GM15510 (cell line): Measurements from ENCODE around the gene WNT6.

Source experiments
- POLR2A ChIP-seq: IDR thresholded peaks from 3 replicates; pipeline ENCODE4 v1.6.1; 2011; ENCODE audit warnings: borderline replicate concordance; ENCODE audit not compliant: insufficient read length; ENCODE audit errors: extremely low read depth

The WNT6 gene

DNA sequence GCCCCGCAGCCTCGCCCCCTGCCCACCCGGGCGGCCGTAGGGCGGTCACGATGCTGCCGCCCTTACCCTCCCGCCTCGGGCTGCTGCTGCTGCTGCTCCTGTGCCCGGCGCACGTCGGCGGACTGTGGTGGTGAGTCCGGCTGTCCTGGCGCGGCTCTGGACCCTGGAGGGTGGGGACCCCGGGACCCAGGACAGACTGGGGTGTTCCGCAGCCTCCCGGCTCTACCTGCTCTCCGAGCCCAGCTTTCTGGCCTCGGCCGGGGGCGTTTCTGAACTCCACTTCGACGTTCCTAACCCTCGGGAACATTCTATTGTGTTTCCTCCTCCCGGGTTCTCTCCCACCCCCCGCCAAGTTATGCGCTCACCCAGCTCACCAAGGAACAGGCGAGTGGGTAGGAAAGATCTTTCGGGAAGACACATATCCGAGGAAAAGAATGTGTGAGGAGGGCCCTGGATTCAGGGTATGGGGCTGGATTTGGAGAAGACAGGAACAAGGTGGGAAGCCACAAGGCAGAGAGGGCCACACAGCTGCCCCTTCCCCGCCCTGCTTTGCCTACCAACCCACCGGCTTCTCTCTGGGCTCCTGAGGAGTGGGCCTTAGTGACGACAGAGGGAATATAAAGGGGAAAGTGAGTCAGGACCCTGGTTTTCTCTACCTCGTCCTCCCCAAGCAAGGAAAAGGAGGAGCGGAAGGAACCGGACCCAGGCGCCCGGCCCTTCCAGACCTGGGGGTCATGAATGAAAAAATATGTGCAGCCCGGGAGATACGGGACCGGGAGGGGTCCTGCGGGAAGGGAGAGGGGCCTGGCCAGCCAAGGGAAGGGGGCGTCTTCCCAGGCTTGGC is 605 bp downstream of the WNT6 start:
- no peak for TF ChIP-seq POLR2A

DNA sequence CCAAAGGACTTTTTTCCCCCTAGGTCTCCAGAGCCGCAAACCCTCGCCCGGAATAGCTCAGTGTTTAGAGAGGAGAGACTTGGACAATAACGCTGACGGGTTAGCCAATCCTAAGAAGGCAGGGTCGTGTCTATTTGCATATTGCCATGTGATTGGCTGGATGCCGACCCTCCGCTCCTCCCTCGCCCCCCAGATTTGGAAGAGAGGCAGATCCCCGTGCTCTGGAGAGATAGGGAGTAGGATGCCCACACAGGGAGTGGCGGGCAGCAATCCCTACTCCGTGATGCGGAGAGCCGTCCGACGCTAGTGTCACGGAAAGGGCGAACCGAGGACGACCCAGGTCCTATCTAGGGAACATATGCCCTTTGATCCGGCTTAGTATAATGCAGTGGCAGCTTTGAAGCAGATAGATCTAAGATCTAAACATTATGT is 1.4 kb downstream of the WNT6 start:
- TF ChIP-seq POLR2A, result no peak

DNA sequence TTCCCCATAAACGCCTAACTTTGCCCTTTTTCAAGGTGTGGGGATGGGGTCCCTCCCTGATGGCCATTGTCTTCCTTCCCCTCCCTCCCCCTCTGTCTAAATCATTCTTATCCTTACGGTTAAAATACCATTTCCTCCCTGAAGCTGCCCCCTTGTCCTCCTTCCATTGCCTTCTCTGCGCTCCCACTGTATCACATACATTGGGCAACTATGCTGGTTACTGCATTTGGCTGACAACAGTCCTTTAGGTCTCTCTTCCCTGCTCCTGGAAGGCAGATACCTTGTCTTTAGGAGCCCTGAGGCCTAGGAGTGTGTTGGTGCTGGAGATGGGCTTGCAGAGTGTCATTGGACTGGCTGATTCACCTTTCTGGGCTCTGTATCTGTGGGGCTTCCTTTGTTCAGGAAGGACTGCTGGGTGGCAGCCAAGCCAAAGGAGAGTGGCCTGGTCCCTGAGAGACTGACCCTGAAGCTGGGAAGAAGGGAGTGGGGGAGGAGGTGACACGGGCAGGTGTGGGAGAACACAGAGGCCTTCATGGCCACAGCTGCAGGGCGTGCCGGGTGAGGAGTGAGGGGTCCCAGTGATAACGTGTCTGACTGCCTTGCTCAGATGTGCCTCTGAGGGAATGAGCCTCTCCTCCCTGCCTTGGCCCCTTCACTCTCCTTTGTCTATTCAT is 2.2 kb downstream of the WNT6 start:
- no peak for TF ChIP-seq POLR2A

DNA sequence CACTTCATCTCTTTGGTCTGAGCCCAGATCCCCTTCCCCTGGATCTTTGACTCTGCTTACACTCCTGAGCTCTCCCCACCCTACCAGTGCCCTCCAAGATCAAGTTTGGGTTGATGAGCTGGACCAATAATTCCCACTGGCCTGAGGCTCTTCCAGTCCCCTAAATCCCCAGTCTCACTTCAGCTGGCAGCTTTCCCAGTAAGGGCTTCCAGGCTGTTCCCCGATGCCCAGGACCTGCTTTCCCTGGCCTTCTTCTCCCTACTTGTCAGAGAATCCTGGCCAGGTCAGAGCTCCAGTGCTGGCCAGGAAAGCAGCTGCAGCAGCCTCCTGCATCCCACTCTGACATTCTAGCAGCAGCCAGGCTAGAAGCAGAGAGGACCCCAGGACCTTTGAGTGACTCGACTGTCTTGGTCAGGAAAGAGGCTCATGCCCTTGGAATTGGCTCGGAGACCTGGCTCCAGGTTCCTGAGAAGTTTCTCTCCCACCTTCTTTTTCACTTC is 3.5 kb downstream of the WNT6 start:
- no peak for TF ChIP-seq POLR2A

DNA sequence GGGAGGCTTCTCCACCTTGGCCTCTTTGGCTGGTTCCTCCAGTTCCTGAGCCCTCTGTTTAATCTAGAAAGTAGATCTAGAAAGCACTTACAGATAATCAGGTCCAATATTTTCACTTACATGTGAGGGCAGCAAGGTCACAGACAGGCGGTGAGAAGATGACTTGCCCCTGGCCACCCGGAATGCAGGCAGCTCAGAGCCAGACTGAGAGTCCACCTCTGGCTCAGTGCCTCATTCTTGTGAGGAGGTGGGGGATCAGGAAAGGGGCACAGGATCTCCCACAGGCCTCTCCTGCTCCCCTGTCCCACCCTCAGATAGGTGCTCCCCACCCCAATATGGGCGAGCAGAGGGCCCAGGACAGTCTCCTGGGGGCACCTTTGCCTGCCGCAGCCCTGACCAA is 5.8 kb downstream of the WNT6 start:
- no peak for TF ChIP-seq POLR2A

DNA sequence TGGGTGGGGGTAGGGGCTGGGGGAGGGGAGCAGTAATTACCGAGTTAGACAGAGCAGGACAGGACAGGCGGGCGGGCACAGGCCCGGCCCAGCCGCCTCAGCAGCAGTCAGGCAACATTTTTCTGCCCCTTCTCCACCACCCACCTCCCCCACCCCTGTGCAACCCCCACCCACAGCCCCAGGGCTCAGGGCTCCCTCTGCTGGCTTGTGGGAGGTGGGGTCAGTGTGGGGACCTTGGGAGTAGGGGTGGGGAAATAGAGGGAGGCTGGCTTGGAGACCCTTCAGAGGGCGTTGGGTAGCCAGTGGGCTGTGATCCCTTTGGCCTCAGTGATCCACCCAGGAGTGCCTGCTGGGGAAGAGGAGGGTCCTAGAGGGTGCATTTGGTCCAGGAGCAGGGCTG is 6.4 kb downstream of the WNT6 start:
- no peak for TF ChIP-seq POLR2A

DNA sequence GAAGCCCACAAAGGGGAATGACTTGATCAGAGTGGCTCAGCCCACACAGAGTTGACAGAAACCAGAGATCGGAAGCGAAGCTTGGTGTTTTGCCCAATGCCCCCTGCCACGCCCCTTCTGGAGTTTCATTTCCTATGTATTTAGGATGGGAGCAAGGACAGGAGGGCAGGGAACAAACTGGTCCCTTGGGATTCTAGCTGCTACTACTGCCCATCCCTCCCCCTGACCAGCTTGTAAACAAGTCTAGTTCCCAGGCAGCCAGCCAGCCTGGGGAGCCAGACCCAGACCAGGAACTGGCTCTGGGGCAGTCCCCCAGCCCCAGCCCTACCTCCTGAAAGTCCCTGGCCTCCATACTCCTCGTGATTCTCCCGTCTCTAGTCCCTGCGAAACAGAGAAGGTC is 8.3 kb downstream of the WNT6 start:
- no peak for TF ChIP-seq POLR2A

DNA sequence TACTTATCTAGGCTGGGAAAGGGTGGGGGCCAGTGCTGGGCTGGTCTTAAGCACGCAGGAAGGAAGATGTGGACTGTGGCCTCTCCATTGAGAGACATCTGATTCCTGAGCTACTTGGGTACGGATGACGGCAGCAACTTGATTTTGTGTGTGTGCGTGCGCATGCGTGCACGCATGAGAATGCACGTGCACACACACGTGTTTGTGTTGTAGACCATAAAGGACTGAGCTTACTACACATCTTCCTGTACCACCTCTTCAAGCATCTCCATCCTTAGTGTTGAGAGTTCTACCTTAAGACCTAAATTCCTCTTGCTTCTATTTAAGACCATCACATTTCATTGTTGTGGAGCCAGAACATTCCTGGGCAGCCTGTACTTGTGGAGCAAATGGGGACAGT is 9.5 kb downstream of the WNT6 start:
- TF ChIP-seq POLR2A, result no peak

DNA sequence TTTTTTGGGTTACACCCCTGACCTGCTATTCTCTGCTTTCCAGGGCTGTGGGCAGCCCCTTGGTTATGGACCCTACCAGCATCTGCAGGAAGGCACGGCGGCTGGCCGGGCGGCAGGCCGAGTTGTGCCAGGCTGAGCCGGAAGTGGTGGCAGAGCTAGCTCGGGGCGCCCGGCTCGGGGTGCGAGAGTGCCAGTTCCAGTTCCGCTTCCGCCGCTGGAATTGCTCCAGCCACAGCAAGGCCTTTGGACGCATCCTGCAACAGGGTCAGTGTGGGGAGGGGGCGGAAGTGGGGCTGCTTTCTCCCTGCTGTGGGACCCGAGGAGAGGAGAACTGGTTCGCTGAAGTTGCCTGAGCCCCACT is 11.4 kb downstream of the WNT6 start:
- no peak for TF ChIP-seq POLR2A

DNA sequence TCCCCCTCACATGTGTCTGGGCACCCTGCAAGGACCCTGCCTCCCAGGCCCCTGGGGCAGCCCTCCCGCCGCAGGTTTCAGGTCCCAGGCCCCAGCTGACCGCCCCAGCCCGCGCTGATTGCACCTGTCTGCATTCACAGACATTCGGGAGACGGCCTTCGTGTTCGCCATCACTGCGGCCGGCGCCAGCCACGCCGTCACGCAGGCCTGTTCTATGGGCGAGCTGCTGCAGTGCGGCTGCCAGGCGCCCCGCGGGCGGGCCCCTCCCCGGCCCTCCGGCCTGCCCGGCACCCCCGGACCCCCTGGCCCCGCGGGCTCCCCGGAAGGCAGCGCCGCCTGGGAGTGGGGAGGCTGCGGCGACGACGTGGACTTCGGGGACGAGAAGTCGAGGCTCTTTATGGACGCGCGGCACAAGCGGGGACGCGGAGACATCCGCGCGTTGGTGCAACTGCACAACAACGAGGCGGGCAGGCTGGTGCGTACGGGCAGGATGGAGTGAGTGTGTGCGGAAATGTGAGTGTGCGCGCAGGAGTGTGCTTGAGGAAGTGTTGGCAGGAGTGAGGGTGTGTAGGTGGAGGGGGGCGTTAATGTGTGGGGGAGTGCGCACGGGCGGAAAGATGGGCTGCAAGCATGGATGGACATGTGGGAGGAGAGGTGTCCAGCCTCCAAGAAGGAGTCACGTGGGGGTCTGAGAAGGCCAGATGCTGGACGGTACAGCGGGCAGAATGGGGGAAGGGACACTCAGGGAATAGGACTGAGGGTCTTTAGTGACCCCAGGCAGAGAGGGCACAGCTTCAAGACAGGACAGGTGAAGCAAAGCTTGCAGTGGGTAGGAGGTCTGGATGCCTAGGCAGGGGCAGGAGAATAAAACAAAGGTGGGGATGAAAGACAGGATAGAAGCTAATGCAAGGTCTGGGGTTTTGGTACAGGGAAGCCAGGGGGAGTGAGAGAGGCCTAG is 12.0 kb downstream of the WNT6 start:
- TF ChIP-seq POLR2A, result no peak

DNA sequence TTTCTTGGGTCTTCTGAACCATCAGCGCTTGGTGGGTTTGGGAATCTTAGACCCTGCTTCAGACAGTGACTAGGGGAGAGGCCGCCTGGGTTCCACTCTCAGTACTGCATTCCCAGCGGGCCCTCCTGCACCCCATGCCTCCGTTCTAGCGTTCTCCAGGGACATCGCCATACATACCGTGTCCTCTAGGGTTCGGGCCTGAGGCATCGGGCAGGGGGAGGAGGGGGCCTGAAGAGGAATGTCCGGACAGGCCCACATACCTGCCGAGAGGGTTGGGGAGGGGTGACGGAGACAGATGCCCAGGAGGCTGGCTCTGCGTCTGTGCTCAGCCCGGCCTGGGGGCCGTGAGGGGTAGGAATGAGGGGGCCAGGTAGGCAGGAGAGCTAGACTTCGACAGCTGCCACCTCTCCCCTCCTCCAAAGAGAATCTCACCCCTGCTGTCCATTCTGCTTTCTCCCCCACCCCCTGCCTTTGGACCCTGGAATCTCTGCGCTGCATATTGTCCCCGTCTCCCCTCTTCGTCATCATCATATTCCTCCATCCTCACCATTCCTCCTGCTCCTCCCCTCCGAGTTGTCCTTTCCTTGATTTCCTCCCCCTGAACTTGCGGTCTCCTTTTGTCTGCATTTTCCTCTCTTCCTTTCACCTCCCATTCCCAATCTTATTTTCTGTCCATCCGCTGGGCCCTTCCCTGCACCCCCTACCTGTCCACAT is 13.2 kb downstream of the WNT6 start:
- TF ChIP-seq POLR2A, result no peak

DNA sequence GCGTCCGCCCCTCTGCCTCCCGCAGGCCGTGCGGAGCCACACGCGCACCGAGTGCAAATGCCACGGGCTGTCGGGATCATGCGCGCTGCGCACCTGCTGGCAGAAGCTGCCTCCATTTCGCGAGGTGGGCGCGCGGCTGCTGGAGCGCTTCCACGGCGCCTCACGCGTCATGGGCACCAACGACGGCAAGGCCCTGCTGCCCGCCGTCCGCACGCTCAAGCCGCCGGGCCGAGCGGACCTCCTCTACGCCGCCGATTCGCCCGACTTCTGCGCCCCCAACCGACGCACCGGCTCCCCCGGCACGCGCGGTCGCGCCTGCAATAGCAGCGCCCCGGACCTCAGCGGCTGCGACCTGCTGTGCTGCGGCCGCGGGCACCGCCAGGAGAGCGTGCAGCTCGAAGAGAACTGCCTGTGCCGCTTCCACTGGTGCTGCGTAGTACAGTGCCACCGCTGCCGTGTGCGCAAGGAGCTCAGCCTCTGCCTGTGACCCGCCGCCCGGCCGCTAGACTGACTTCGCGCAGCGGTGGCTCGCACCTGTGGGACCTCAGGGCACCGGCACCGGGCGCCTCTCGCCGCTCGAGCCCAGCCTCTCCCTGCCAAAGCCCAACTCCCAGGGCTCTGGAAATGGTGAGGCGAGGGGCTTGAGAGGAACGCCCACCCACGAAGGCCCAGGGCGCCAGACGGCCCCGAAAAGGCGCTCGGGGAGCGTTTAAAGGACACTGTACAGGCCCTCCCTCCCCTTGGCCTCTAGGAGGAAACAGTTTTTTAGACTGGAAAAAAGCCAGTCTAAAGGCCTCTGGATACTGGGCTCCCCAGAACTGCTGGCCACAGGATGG is 14.0 kb downstream of the WNT6 start:
- no peak for TF ChIP-seq POLR2A

DNA sequence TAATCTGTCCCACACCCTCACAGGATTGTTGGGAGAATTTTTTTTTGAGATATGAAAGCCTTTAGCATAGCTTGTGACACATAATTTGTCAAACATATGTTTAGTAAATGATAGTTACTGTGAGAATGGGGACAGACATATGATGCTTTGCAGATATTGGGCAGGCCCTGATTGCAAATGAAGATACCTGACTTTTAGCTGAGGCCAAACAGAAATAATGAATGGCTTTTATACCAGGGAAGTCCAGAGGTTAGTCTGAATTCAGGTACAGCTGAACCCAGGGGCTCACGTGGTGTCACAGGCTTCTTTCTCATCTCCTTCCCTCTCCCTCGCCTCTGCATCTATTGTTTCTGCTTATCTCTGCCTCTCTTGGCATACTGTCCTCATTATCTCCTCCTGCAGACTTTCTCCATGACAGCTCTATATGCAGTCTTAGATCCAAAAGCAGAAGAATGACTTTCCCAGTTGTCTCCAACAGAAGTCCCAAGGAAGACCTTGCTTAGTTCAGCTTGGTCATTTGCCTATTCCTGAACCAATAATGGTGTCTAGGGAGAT is 16.2 kb downstream of the WNT6 start:
- TF ChIP-seq POLR2A, result no peak
